H1 (cell line): ENCODE measurements around the gene CELF2. TPM values are rescaled to one million over a fixed set of nuclear protein-coding genes. Genes with fewer than 3 reads are reported as not detected.

ENCODE experiments used
- CTCF ChIA-PET: fragments of 300-600 bp; sonication (Branson Sonifier 250); formaldehyde crosslinking; loops from one replicate; lab custom pipeline; 2021; ENCODE audit not compliant: partially characterized antibody; lab: Charles Lee
- POLR2A ChIA-PET: fragments of 300-600 bp; sonication (Branson Sonifier 250); formaldehyde crosslinking; loops from one replicate; lab custom pipeline; 2021; ENCODE audit warnings: inconsistent platforms; ENCODE audit not compliant: partially characterized antibody; lab: Charles Lee
- DNase-seq, 2 experiments: peaks; one replicate each; pipeline versions ENCODE4 v3.0.0 to v3.0.0-alpha.2; 2010 to 2022; ENCODE audit warnings: low spot score in 2 of 2, low read depth in 1 of 2, mixed read lengths in 1 of 2
- FAIRE-seq: peaks from 2 replicates; lab custom pipeline; 2011; peaks lifted over from hg19 to GRCh38; lab: Jason Lieb, UNC
- H2AFZ ChIP-seq: 2 replicates; pipeline ENCODE4 v1.8.1; 2012; ENCODE audit warnings: low read length, inconsistent platforms
- H2AK5ac ChIP-seq: 2 replicates; pipeline ENCODE4 v1.6.1; 2013; ENCODE audit warnings: low read depth, low read length
- H2BK120ac ChIP-seq: replicated peaks from 2 replicates; pipeline ENCODE3; 2013; ENCODE audit warnings: low read depth, low read length, inconsistent platforms
- H2BK12ac ChIP-seq: 2 replicates; pipeline ENCODE4 v1.6.1; 2013; ENCODE audit warnings: low read depth, low read length
- H2BK15ac ChIP-seq: 2 replicates; pipeline ENCODE4 v1.6.1; 2013; ENCODE audit warnings: low read length
- H2BK20ac ChIP-seq: 2 replicates; pipeline ENCODE4 v1.6.1; 2013; ENCODE audit warnings: low read length
- H2BK5ac ChIP-seq: 2 replicates; pipeline ENCODE4 v1.6.1; 2013; ENCODE audit warnings: low read depth, low read length
- H3K14ac ChIP-seq: 2 replicates; pipeline ENCODE4 v1.6.1; 2013; ENCODE audit warnings: inconsistent platforms; ENCODE audit not compliant: insufficient read length
- H3K18ac ChIP-seq: 2 replicates; pipeline ENCODE4 v1.6.1; 2013; ENCODE audit warnings: low read length; ENCODE audit errors: extremely low read depth
- H3K23ac ChIP-seq: 2 replicates; pipeline ENCODE4 v1.6.1; 2013; ENCODE audit warnings: inconsistent platforms; ENCODE audit not compliant: insufficient read length
- H3K23me2 ChIP-seq: 2 replicates; pipeline ENCODE4 v1.6.1; 2013; ENCODE audit warnings: low read depth, low read length
- H3K27ac ChIP-seq: 2 replicates; pipeline ENCODE4 v1.6.1; 2011; ENCODE audit warnings: low read depth, low read length, inconsistent platforms
- H3K27me3 ChIP-seq, 4 experiments: replicated peaks in 1 of 4; 1 replicate in 1 of 4; 2 replicates in 3 of 4; pipeline versions ENCODE4 v1.6.1 to v1.8.1; 2011 to 2013; ENCODE audit warnings: low read length in 3 of 4, mild to moderate bottlenecking in 3 of 4, inconsistent platforms in 2 of 4, mixed read lengths in 2 of 4, moderate library complexity in 1 of 4; ENCODE audit not compliant: control insufficient read depth in 3 of 4, insufficient read depth in 3 of 4; ENCODE audit errors: extremely low read depth in 1 of 4
- H3K36me3 ChIP-seq, 4 experiments: 2 replicates each; pipeline versions ENCODE4 v1.6.1 to v1.8.1; 2011 to 2013; ENCODE audit warnings: mild to moderate bottlenecking in 4 of 4, low read length in 3 of 4, moderate library complexity in 2 of 4, control low read depth in 1 of 4, inconsistent platforms in 1 of 4; ENCODE audit not compliant: insufficient read depth in 4 of 4, control insufficient read depth in 2 of 4
- H3K4ac ChIP-seq: replicated peaks from 2 replicates; pipeline ENCODE3; 2013; ENCODE audit warnings: low read length, low read depth, mixed read lengths, inconsistent platforms; ENCODE audit not compliant: insufficient read length
- H3K4me1 ChIP-seq, 4 experiments: replicated peaks in 1 of 4; 1 replicate in 1 of 4; 2 replicates in 3 of 4; pipeline versions ENCODE4 v1.6.1 to v1.8.1; 2011 to 2013; ENCODE audit warnings: low read length in 3 of 4, inconsistent platforms in 2 of 4, mixed read lengths in 1 of 4; ENCODE audit not compliant: insufficient read depth in 4 of 4, control insufficient read depth in 3 of 4
- H3K4me2 ChIP-seq, 2 experiments: 2 replicates each; pipeline versions ENCODE4 v1.6.1 to v1.8.1; 2011 to 2013; ENCODE audit warnings: low read depth in 2 of 2, low read length in 2 of 2, control low read depth in 1 of 2, inconsistent platforms in 1 of 2, mild to moderate bottlenecking in 1 of 2; ENCODE audit not compliant: insufficient read depth in 1 of 2
- H3K4me3 ChIP-seq, 4 experiments: fragments of 200-600, 300-600 bp in 1 of 4; sonication (generic), shearing (Covaris generic), sonication (Bioruptor Twin) in 1 of 4; 2 replicates each; pipeline versions ENCODE4 v1.5.1 to v1.8.1; 2011 to 2016; ENCODE audit warnings: low read length in 4 of 4, low read depth in 3 of 4, control low read depth in 2 of 4, inconsistent platforms in 2 of 4, mild to moderate bottlenecking in 2 of 4, mixed read lengths in 1 of 4, moderate library complexity in 1 of 4; ENCODE audit not compliant: insufficient read depth in 2 of 4; ENCODE audit errors: extremely low read depth in 1 of 4
- H3K56ac ChIP-seq: replicated peaks from 2 replicates; pipeline ENCODE3; 2013; ENCODE audit warnings: low read depth, mild to moderate bottlenecking, mixed read lengths, low read length, inconsistent platforms; ENCODE audit not compliant: insufficient read length
- H3K79me1 ChIP-seq: 2 replicates; pipeline ENCODE4 v1.6.1; 2013; ENCODE audit warnings: low read depth, low read length, control low read depth
- H3K79me2 ChIP-seq, 2 experiments: 2 replicates each; pipeline versions ENCODE4 v1.6.1 to v1.8.1; 2012 to 2013; ENCODE audit warnings: low read length in 2 of 2, mild to moderate bottlenecking in 2 of 2, inconsistent platforms in 1 of 2; ENCODE audit not compliant: insufficient read depth in 2 of 2, control insufficient read depth in 1 of 2
- H3K9ac ChIP-seq, 4 experiments: replicated peaks in 1 of 4; 1 replicate in 1 of 4; 2 replicates in 3 of 4; pipeline versions ENCODE4 v1.6.1 to v1.8.1; 2011 to 2013; ENCODE audit warnings: low read depth in 3 of 4, low read length in 3 of 4, control low read depth in 2 of 4, mild to moderate bottlenecking in 2 of 4, moderate library complexity in 2 of 4, inconsistent platforms in 1 of 4; ENCODE audit errors: extremely low read depth in 1 of 4
- H3K9me3 ChIP-seq, 2 experiments: 2 replicates each; pipeline versions ENCODE4 v1.6.1 to v1.8.1; 2012 to 2013; ENCODE audit warnings: mild to moderate bottlenecking in 2 of 2, moderate library complexity in 2 of 2, control low read depth in 1 of 2, inconsistent platforms in 1 of 2, low read depth in 1 of 2, low read length in 1 of 2, mixed read lengths in 1 of 2; ENCODE audit not compliant: insufficient read depth in 2 of 2
- H4K20me1 ChIP-seq, 2 experiments: replicated peaks in 1 of 2; 2 replicates each; pipeline versions ENCODE3 to v1.8.1; 2011 to 2013; ENCODE audit warnings: inconsistent platforms in 2 of 2, low read length in 2 of 2, mild to moderate bottlenecking in 1 of 2; ENCODE audit not compliant: insufficient read depth in 2 of 2, control insufficient read depth in 1 of 2
- H4K5ac ChIP-seq: 2 replicates; pipeline ENCODE4 v1.6.1; 2013; ENCODE audit warnings: low read length, low read depth, mixed read lengths, inconsistent platforms; ENCODE audit not compliant: insufficient read length
- H4K8ac ChIP-seq: 2 replicates; pipeline ENCODE4 v1.8.0; 2013; ENCODE audit warnings: mild to moderate bottlenecking, moderate library complexity, low read length, inconsistent platforms; ENCODE audit not compliant: insufficient read depth; ENCODE audit errors: extremely low read depth
- H4K91ac ChIP-seq: replicated peaks from 2 replicates; pipeline ENCODE3; 2013; ENCODE audit warnings: low read length, mixed read lengths, inconsistent platforms; ENCODE audit not compliant: insufficient read length
- E2F6 ChIP-seq: IDR thresholded peaks from 2 replicates; pipeline ENCODE4 v1.6.1; 2012; ENCODE audit warnings: inconsistent platforms
- GTF2F1 ChIP-seq: IDR thresholded peaks from 2 replicates; pipeline ENCODE4 v1.6.1; 2012; ENCODE audit warnings: low read depth, low read length, improper control_type of control experiment, borderline replicate concordance
- JUN ChIP-seq: IDR thresholded peaks from 2 replicates; pipeline ENCODE4 v1.6.1; 2011; ENCODE audit warnings: low read depth, mild to moderate bottlenecking, improper control_type of control experiment, low read length
- KDM1A ChIP-seq: fragments of 200-600, 300-600 bp; sonication (generic); IDR thresholded peaks from 2 replicates; pipeline ENCODE4 v1.7.1; 2016; ENCODE audit warnings: mild to moderate bottlenecking, low read length, borderline replicate concordance
- SIX5 ChIP-seq: IDR thresholded peaks from 2 replicates; pipeline ENCODE4 v1.6.1; 2011; ENCODE audit warnings: mild to moderate bottlenecking, low read depth, low read length
- SP4 ChIP-seq: IDR thresholded peaks from 2 replicates; pipeline ENCODE4 v1.6.1; 2012; ENCODE audit warnings: low read length, inconsistent platforms
- TAF7 ChIP-seq: optimal IDR thresholded peaks from 2 replicates; pipeline ENCODE3; 2011; ENCODE audit warnings: low read depth, mild to moderate bottlenecking, inconsistent platforms, low read length, moderate library complexity, borderline replicate concordance
- WGBS, 2 experiments: shearing (Covaris generic) in 1 of 2; methylation state at CpG; one replicate each; pipeline versions ENCODE4 v1.1.6 to v1.1.7; 2013 to 2015; ENCODE audit warnings: low lambda C conversion rate in 2 of 2, mixed read lengths in 2 of 2, inconsistent platforms in 1 of 2, low coverage in 1 of 2, missing lambda C conversion rate in 1 of 2; ENCODE audit not compliant: insufficient replicate concordance in 2 of 2, insufficient coverage in 1 of 2, insufficient read length in 1 of 2; ENCODE audit errors: extremely low coverage in 1 of 2, missing lambda C conversion rate in 1 of 2; 5-methylcytosine and 5-hydroxymethylcytosine counted together
- long read RNA-seq, 2 experiments: library from RNA in 1 of 2; library from capped mRNA in 1 of 2; stranded (forward); transcript quantifications; one replicate each; pipeline ENCODE4 v2.0.0, GENCODE V29; 2021; ENCODE audit warnings: inconsistent platforms in 1 of 2
- polyA minus RNA-seq, 3 experiments: library from RNA; depleted of rRNA, polyadenylated mRNA; stranded (reverse); fragments of >200 nt; gene quantifications; 1 replicate in 2 of 3; 2 replicates in 1 of 3; pipeline ENCODE4 v1.2.3, GENCODE V29; 2011
- polyA plus RNA-seq, 7 experiments: library from polyadenylated mRNA; depleted of rRNA in 3 of 7; stranded (reverse) in 5 of 7; unstranded in 2 of 7; fragments of >200 nt in 5 of 7; fragments of 200-250 nt in 2 of 7; gene quantifications; 1 replicate in 5 of 7; 2 replicates in 1 of 7; 4 replicates in 1 of 7; pipeline versions ENCODE4 v1.2.1 to v1.2.3, GENCODE V29; 2011 to 2013; ENCODE audit warnings: missing spikeins in 2 of 7, mixed read lengths in 2 of 7
- total RNA-seq: library from RNA; stranded (reverse); fragmentation: NEBNext Ultra II Directional; extraction: Animal tissue kit (Norgen Biotek cat#: 25700); gene quantifications from 2 replicates; pipeline ENCODE4 v1.2.1, GENCODE V29; 2021

Gene CELF2
- total RNA-seq (22.7 and 22.9 TPM in 2 replicates), polyA plus RNA-seq (2011; rRNA removed) (18.3 and 19.2 TPM in 2 replicates), polyA minus RNA-seq (2011; rRNA and poly(A)+ RNA removed) (32.5 and 40.9 TPM in 2 replicates)
- polyA plus RNA-seq (2011; cell fraction: cytosol; rRNA removed): 16.0 TPM
- 36.7 TPM for polyA plus RNA-seq (2011; cell fraction: nucleus; rRNA removed)
- polyA plus RNA-seq (2012, experiment 1 of 2): 13.4 to 16.8 TPM (median 16.0 TPM) in 4 replicates
- 1.7 TPM for polyA plus RNA-seq (2012, experiment 2 of 2)
- polyA plus RNA-seq (2013, experiment 1 of 2): 11.7 TPM
- 11.7 TPM for polyA plus RNA-seq (2013, experiment 2 of 2)
- 20.6 TPM for polyA minus RNA-seq (2011; cell fraction: cytosol; rRNA and poly(A)+ RNA removed)
- 42.3 TPM for polyA minus RNA-seq (2011; cell fraction: nucleus; rRNA and poly(A)+ RNA removed)
- long read RNA-seq, experiment 1, partial matches to known transcripts: 3 of 19 reads
- long read RNA-seq, experiment 1, other reads (novel, unspliced or antisense): 16 of 19 reads
- long read RNA-seq, experiment 2, full-length matches to known transcripts: 3 of 6 reads
- long read RNA-seq, experiment 2, partial matches to known transcripts: 1 of 6 reads
- long read RNA-seq, experiment 2, other reads (novel, unspliced or antisense): 2 of 6 reads

GRCh38 chr10:11017570-11018431 is at the start of gene CELF2:
TSS of gene CELF2 (plus strand) at chr10:11017872. CDS start at chr10:11018090, 218 bp downstream.
- Histone ChIP-seq H3K79me2 (peaks cover 0 to 15% of the 10 kb centered on the region in 2 experiments; a peak in 2 of 4 replicates), H2BK12ac (no peak within 1 kb of the TSS), H3K4ac (no peak within 1 kb of the TSS), H2BK20ac (no peak within 1 kb of the TSS), H4K5ac (peak within 1 kb of the TSS; percentile 35), H2BK15ac (no peak within 1 kb of the TSS), H2AFZ (peak within 1 kb of the TSS; percentile 88), H3K27me3 (peaks cover 0 to 3% (median under 1%) of the 10 kb centered on the region in 4 experiments; a peak in 3 of 7 replicates), H4K91ac (peak within 1 kb of the TSS; percentile 79), H3K18ac (peak within 1 kb of the TSS; percentile 66; the same call in 1 of the 2 replicates), H2BK120ac (no peak within 1 kb of the TSS), H3K23me2 (peaks cover 7% of the 10 kb centered on the region), H3K4me1 (peaks cover 0 to 8% (median 1%) of the 10 kb centered on the region in 4 experiments; a peak in 3 of 7 replicates), H3K23ac (no peak within 1 kb of the TSS), H3K9me3 (no peaks in the 10 kb centered on the region), H3K14ac (no peak within 1 kb of the TSS), H2AK5ac (no peak within 1 kb of the TSS), H3K27ac (no peak within 1 kb of the TSS; the same call in 1 of the 2 replicates), H3K36me3 (no peaks in the 10 kb centered on the region), H3K4me2 (peak within 1 kb of the TSS; percentile 92 to 93), H3K56ac (no peak within 1 kb of the TSS), H4K8ac (peak within 1 kb of the TSS; percentile 22; the same call in 1 of the 2 replicates), H2BK5ac (no peak within 1 kb of the TSS), H3K79me1 (no peaks in the 10 kb centered on the region), H3K4me3 (peak within 1 kb of the TSS; percentile 45 to 83 (median 62)), H4K20me1 (no peaks in the 10 kb centered on the region), H3K9ac (peak within 1 kb of the TSS; percentile 30 to 76 (median 49))
- 0% methylated on average over 4 of the region's 133 CpGs; no CpG with 5 or more reads in 1 of the 2 experiments for WGBS, 2 experiments
- ChIA-PET CTCF (interaction anchor here (1.4 to 1.7 kb wide), 4 partner anchors 13 to 95 kb away, joined by 3 to 5 read pairs (median 4); no protein-coding TSS in a partner anchor), POLR2A (interaction anchor here (0.8 to 1.7 kb wide), 7 partner anchors 12 to 88 kb away, joined by 3 to 5 read pairs (median 3); no protein-coding TSS in a partner anchor)
- DNase-seq (peak; percentile 46 to 87), FAIRE-seq (no peak)
- TF ChIP-seq E2F6: no peak
- no peak for TF ChIP-seq GTF2F1
- TF ChIP-seq KDM1A: 0 out of 2 replicates have a peak, but pooled peaks have one; percentile 20
- no peak for TF ChIP-seq SIX5
- no peak for TF ChIP-seq JUN
- no peak for TF ChIP-seq TAF7
- no peak for TF ChIP-seq SP4
